ENCODE data around the gene ITPRID1. TPM values are rescaled to one million over a fixed set of nuclear protein-coding genes. Genes with fewer than 3 reads are reported as not detected.
A peak's percentile ranks its signal among the peaks of the same experiment; 100 is the strongest.
"Not testable (repeated sequence)": the region's sequence is repeated elsewhere in the genome, so short reads cannot be mapped to it uniquely, and the experiment has no call there.

ITPRID1 gene
- not detected in 2 replicates for polyA plus RNA-seq (2014; cell fraction: cytosol; rRNA removed)
- not detected in 2 replicates for polyA plus RNA-seq (2014; cell fraction: nucleus; rRNA removed)

GRCh38 chr7:31513790-31514189, at the start of gene ITPRID1:
Gene ITPRID1 (plus strand): TSS chr7:31514090. CDS start chr7:31553025, 38,935 bp downstream.
- no peak for DNase-seq (ENCODE audit: low spot score)

GRCh38 chr7:31464601-31465000, 49.3 kb upstream of the ITPRID1 start:
- no peak for DNase-seq (ENCODE audit: low spot score)

DNA sequence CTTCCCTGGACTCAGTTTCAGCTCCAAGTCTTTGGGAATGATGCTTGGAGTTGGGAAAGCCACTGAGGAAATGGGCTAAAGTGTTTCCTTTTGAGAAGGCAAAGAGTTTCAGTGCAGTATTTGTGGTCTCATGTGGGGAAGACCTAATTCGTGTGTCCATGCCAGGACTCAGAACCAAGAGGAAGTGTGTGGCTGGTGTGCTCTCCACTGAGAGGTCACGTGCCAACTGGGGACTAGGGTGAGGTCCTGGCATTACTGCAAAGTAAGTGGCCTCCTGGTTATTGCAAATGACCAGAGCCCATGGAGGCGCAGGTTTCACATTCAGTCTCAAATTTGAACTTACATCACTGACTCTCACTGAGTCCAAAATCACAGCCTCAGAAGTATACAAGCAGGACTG, 48.6 kb upstream of the ITPRID1 start:
- no peak for DNase-seq (ENCODE audit: low spot score)

DNA sequence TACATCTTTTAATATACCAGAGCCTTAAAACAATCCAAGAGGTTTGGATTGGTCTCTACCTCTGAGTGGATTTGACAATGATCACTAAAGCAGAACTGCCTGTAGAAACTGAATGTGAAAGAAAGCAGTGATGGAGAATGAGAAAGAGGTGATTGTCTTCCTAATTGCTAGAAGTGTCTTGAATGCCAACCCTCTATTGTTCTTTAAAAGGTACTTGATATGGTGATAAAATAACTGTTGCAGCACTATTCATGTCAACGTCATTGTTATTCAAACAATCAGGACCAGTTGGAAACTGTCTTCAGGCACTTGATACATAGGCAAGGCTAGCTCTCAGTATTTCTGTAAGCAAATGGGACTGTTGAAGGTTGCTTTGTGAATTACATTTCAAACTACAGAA, 47.9 kb upstream of the ITPRID1 start:
- DNase-seq (ENCODE audit: low spot score), result no peak

- DNase-seq (ENCODE audit: low spot score), result not testable (repeated sequence)
Measured at GRCh38 chr7:31470883-31471282, 43.0 kb upstream of the ITPRID1 start.

GRCh38 chr7:31475368-31475767, 38.5 kb upstream of the ITPRID1 start:
- no peak for DNase-seq (ENCODE audit: low spot score)

DNA sequence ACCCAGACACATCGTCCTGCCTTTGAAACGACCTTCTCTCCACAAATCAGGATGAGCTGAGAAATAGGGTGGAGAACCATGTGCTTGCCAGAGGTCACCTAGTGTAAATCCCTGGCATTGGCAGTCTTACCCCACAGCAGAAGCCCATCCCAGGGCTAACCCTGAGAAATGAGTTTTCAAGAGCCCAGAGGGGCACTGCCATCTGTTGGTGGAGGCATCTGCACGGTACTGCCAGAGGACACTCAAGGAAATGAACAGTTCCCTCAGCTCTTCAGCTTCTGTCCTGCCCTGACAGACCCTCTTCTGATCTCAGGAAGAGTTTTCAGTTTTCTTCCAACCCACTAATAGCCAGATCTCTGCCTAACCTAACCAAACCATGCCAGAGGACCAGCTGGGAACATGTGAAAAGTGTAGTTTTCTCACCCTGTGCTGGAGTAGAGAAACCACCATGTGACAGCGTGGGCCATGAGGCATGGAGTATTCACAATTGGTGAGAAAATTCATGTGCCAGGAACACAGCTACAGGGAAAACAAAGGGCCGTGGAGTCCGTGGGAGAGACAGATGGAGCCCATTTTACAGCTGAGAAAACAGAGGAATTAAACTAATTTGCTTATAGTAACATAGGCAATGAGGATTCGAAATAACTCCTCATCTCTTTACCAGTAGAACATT, 37.7 kb upstream of the ITPRID1 start:
- no peak for DNase-seq (ENCODE audit: low spot score)

GRCh38 chr7:31476941-31477677, 36.8 kb upstream of the ITPRID1 start:
- DNase-seq (ENCODE audit: low spot score), result no peak

DNA sequence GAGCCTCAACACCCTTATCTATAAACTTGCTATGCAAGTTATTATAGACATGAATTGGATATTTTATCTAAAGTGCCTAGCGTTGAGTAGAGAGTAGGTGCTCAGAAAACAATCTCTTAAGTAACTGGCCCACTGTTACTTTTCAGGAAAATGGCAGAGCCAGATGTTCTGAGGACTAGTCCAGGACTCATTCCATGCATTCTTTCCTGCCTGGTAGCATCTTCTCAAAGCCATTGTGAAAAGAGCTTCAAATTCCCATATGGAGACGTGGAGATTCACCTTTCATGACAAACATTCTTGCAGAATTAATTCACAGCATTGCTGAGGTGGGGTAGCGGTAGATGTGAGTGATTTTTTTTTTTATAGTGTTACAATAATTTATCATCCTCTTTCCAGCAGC, 35.9 kb upstream of the ITPRID1 start:
- no peak for DNase-seq (ENCODE audit: low spot score)

DNA sequence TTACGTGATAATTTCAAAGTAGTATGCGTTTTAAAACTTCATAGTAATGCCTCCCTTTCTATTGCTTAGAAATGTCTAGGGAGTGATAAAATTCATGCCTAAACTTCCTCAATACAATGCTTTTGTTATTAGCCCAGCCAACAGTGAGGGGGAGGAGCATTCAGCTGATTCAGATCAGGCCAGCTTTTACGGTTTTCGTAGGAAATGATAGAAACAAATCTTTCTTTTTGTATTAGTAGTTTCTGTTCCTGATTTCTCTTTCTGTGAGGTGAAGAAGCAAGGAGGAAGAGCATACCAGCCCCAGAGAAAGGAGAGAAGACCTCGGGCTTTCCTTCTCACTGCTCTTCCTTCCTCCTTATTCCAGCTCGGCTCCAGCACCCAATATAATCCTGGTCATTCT, 35.2 kb upstream of the ITPRID1 start:
- no peak for DNase-seq (ENCODE audit: low spot score)

DNA sequence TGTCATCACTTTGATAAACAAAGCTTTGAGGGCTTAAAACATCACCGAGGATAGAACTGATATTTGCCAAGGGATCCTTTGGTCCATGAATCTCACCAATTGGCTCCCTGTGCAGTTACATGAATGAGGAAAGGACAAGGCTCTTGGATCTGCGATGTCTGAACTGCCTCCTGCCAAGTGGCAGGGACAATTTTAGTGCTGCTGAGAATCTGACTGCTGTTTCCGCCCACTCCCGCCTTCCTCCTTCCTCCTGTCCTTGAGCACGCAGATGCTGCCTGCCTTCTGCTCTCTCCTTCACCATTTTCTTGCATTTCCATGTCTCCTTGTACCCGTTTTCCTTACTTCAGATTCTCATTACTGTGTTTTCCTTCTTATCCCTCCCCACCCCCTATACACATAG, 26.8 kb upstream of the ITPRID1 start:
- DNase-seq (ENCODE audit: low spot score), result no peak

GRCh38 chr7:31487476-31487875, 26.4 kb upstream of the ITPRID1 start:
- no peak for DNase-seq (ENCODE audit: low spot score)

- peak; percentile 33 for DNase-seq (ENCODE audit: low spot score)
Measured at GRCh38 chr7:31488562-31489203, 25.2 kb upstream of the ITPRID1 start.

DNA sequence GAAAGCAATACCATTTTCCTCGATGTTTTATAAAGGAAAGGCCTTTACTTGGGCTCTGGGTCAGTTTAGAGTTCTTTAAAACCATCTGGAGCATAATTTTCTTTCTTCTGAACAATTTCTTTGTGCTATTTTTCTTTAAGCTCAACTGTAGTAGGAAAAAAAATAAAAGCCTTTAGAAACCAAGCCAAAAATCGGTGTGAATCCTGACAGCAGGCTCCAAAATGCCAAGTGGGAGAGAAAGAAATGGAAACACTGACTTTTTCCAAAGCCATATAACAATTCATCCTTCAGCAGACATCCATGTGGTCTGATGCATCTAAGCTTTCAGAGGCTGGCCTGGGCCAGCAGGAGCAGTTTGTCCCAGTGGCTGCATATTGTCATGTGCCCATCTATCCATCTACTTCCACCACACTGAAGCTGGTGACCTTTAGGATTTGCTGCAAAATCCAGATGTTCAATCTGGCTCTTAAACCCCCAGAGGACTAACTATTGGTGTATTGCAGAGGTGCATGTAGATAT, 23.0 kb upstream of the ITPRID1 start:
- DNase-seq (ENCODE audit: low spot score), result no peak

DNA sequence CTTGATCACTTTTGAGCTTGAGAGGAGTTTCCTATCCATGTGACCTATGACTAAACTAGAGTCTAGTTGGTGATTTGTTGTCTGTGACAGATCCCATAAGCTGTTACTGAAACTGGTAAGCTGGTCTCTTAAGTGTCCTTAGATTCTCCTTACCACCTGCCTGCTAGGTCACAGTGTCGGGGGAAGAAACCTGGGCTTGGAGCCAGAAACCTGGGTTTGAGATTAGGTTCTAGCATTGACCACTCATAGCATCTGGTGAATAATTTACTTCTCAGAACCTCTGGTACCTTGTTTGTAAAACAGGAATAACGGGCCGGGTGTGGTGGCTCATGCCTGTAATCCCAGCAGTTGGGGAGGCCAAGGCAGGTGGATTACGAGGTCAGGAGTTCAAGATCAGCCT, 21.8 kb upstream of the ITPRID1 start:
- DNase-seq (ENCODE audit: low spot score), result no peak

DNA sequence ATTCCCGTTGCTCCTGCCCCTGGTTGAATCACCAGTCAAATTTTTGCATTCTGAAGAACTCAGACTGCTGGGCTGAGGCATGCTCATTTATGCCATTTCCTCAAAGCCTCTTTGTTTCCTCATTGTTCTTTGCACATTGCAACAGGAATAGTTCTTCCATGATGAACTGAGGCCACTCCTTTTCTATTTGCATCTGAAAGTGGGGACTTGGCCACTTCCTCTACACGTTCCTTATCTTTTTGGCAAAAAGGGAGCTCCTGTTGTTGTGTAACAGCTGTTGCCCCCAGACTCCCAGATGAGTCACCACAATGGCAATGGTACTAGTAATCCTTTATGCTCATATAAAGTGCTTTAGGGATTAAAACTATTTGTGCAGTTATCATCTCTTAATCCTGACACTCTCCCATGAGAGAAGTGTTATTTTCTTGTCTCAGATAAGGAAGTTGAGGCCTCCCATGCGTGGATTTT, 20.1 kb upstream of the ITPRID1 start:
- no peak for DNase-seq (ENCODE audit: low spot score)

- DNase-seq (ENCODE audit: low spot score), result no peak
Measured at GRCh38 chr7:31494421-31494820, 19.5 kb upstream of the ITPRID1 start.

DNA sequence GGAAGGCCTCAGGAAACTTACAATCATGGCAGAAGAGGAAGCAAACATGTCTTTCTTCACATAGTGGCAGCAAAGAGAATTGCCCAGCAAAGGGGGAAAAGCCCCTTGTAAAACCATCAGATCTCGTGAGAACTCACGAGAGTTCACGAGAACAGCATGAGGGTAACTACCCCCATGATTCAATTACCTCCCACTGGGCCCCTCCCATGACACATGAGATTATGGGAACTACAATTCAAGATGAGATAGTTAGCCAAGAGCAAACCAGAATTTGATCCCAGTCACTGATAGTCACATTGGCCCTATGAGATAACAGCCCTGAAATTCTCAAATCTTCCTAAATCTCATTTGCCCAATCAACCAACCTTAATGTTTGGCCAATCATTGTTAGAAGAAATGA, 18.2 kb upstream of the ITPRID1 start:
- DNase-seq (ENCODE audit: low spot score), result no peak

GRCh38 chr7:31497516-31497915, 16.4 kb upstream of the ITPRID1 start:
- no peak for DNase-seq (ENCODE audit: low spot score)

- DNase-seq (ENCODE audit: low spot score), result no peak
Measured at GRCh38 chr7:31500656-31501055, 13.2 kb upstream of the ITPRID1 start.

GRCh38 chr7:31508823-31509222, 5.1 kb upstream of the ITPRID1 start:
- no peak for DNase-seq (ENCODE audit: low spot score)

DNA sequence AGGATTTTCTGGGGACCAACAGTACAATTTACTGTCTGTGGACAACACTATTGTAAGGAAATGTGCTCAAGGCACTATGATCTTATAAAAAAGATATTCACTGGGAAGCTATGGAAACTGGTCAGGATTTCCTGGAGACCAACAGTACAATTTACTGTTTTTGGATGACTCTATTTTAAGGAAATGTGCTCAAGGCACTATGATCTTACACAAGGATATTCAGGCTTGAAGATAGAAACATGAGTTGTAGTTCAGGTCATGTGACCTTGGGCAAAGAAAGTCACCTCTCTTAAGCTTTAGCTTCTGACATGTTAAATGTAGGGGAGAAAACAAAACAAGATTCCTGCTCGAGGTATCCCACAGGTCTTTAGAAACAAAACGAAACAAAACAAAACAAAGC, 1.7 kb upstream of the ITPRID1 start:
- DNase-seq (ENCODE audit: low spot score), result no peak
